GM12878 (cell line): ENCODE measurements around the gene C11orf65. TPM values are rescaled to one million over a fixed set of nuclear protein-coding genes. Genes with fewer than 3 reads are reported as not detected.
A peak's percentile ranks its signal among the peaks of the same experiment; 100 is the strongest.

ENCODE experiments used
- ATAC-seq: fragments of 200-7000 bp; cut with Tn5 transposase; 3 replicates; pipeline ENCODE4 v1.9.1; 2020; ENCODE audit warnings: mild to moderate bottlenecking, moderate library complexity
- BruUV-seq: library from RNA; stranded (reverse); fragments of 400-500 nt; replicated peaks from 2 replicates; lab custom pipeline; 2021; lab: Mats Ljungman, UMichigan
- CTCF ChIA-PET: fragments of 300-600 bp; sonication (Branson Sonifier 250); formaldehyde crosslinking; extraction: SDS; loops from one replicate; lab custom pipeline; 2021; ENCODE audit warnings: inconsistent platforms; lab: Yijun Ruan, JAX
- POLR2A ChIA-PET: fragments of 350-600 bp; formaldehyde crosslinking; extraction: SDS; loops from one replicate; lab custom pipeline; 2021; ENCODE audit warnings: inconsistent platforms; lab: Charles Lee
- RAD21 ChIA-PET: fragments of 300-600 bp; sonication (Branson Sonifier 250); formaldehyde crosslinking; loops from one replicate; lab custom pipeline; 2023; ENCODE audit warnings: antibody characterized with exemption; ENCODE audit not compliant: unreplicated experiment; lab: Charles Lee
- SMC1A ChIA-PET: fragments of 300-600 bp; sonication (Branson Sonifier 250); formaldehyde crosslinking; loops from one replicate; lab custom pipeline; 2023; ENCODE audit not compliant: unreplicated experiment, uncharacterized antibody; lab: Charles Lee
- DNase-seq: peaks from one replicate; pipeline ENCODE4 v3.0.0-alpha.2; 2011; ENCODE audit warnings: low read depth, low spot score
- FAIRE-seq: peaks from 3 replicates; lab custom pipeline; 2011; peaks lifted over from hg19 to GRCh38; lab: Jason Lieb, UNC
- H2AFZ ChIP-seq: 2 replicates; pipeline ENCODE4 v1.6.0; 2011; ENCODE audit warnings: low read depth, low read length, control low read depth; ENCODE audit not compliant: control insufficient read depth
- H3K27ac ChIP-seq: 2 replicates; pipeline ENCODE4 v1.5.1; 2011; ENCODE audit warnings: control low read depth; ENCODE audit not compliant: control insufficient read depth, insufficient read depth
- H3K27me3 ChIP-seq, 2 experiments: replicated peaks in 1 of 2; 2 replicates each; pipeline versions ENCODE4 v1.6.0 to v1.6.1; 2011; ENCODE audit warnings: low read length in 1 of 2; ENCODE audit not compliant: control insufficient read depth in 2 of 2, insufficient read depth in 2 of 2
- H3K36me3 ChIP-seq, 2 experiments: 2 replicates each; pipeline ENCODE4 v1.5.1; 2011; ENCODE audit warnings: low read length in 1 of 2; ENCODE audit not compliant: control insufficient read depth in 2 of 2, insufficient read depth in 2 of 2
- H3K4me1 ChIP-seq: 2 replicates; pipeline ENCODE4 v1.6.1; 2011; ENCODE audit warnings: mild to moderate bottlenecking, low read length, moderate library complexity, mixed read lengths; ENCODE audit not compliant: control insufficient read depth, insufficient read depth
- H3K4me2 ChIP-seq: 2 replicates; pipeline ENCODE4 v1.6.0; 2011; ENCODE audit warnings: control low read depth; ENCODE audit not compliant: control insufficient read depth, insufficient read depth
- H3K4me3 ChIP-seq: fragments of 200-600 bp; sonication (generic); 2 replicates; pipeline ENCODE4 v1.5.1; 2016
- H3K79me2 ChIP-seq: 2 replicates; pipeline ENCODE4 v1.6.0; 2011; ENCODE audit warnings: low read length; ENCODE audit not compliant: control insufficient read depth, insufficient read depth
- H3K9ac ChIP-seq: 2 replicates; pipeline ENCODE4 v1.8.0; 2011; ENCODE audit warnings: low read length, control low read depth, mixed read lengths; ENCODE audit not compliant: control insufficient read depth, insufficient read depth
- H3K9me3 ChIP-seq: replicated peaks from 3 replicates; pipeline ENCODE4 v1.5.1; 2011; ENCODE audit warnings: mild to moderate bottlenecking, low read length; ENCODE audit not compliant: control insufficient read depth, insufficient read depth
- H4K20me1 ChIP-seq: 2 replicates; pipeline ENCODE4 v1.6.0; 2011; ENCODE audit not compliant: control insufficient read depth, insufficient read depth
- ETV6 ChIP-seq, 2 experiments: fragments of 450-650 bp in 1 of 2; IDR thresholded peaks in 1 of 2; conservative IDR thresholded peaks in 1 of 2; 2 replicates each; pipeline ENCODE4 v1.6.1; 2014; ENCODE audit warnings: antibody characterized with exemption in 1 of 2, borderline replicate concordance in 1 of 2, low read depth in 1 of 2, mild to moderate bottlenecking in 1 of 2, moderate library complexity in 1 of 2
- IKZF1 ChIP-seq: fragments of 450-650 bp; conservative IDR thresholded peaks from 2 replicates; pipeline ENCODE4 v1.6.1; 2017; ENCODE audit warnings: antibody characterized with exemption, mild to moderate bottlenecking
- MTA3 ChIP-seq: IDR thresholded peaks from 2 replicates; pipeline ENCODE4 v1.6.1; 2012; ENCODE audit warnings: low read length, inconsistent platforms, borderline replicate concordance
- MXI1 ChIP-seq: fragments of 150-350 bp; IDR thresholded peaks from 2 replicates; pipeline ENCODE4 v1.6.1; 2011; ENCODE audit warnings: low read depth, mild to moderate bottlenecking, inconsistent platforms, low read length, improper control_type of control experiment
- SPI1 ChIP-seq: IDR thresholded peaks from 2 replicates; pipeline ENCODE4 v1.6.1; 2011; ENCODE audit warnings: low read depth, mild to moderate bottlenecking, low read length, moderate library complexity, borderline replicate concordance; ENCODE audit not compliant: insufficient read depth
- ZNF384 ChIP-seq: IDR thresholded peaks from 2 replicates; pipeline ENCODE4 v1.6.1; 2012; ENCODE audit warnings: low read depth, mild to moderate bottlenecking, low read length, improper control_type of control experiment, borderline replicate concordance
- WGBS: methylation state at CpG from one replicate; pipeline ENCODE4 v1.1.6; 2016; ENCODE audit warnings: low lambda C conversion rate; ENCODE audit not compliant: insufficient replicate concordance, insufficient coverage; ENCODE audit errors: missing lambda C conversion rate; 5-methylcytosine and 5-hydroxymethylcytosine counted together
- in situ Hi-C: fragments of 300-500 bp; cut with MboI; formaldehyde crosslinking; loops from 9 replicates; pipeline ENCODE4 v1.14.3; 2018; ENCODE audit warnings: mixed read lengths
- intact Hi-C: fragments of 100-400 bp; cut with micrococcal nuclease; formaldehyde crosslinking; loops from one replicate; pipeline ENCODE4 v1.14.2; 2022; ENCODE audit not compliant: unreplicated experiment
- polyA plus RNA-seq, 11 experiments: library from polyadenylated mRNA; depleted of rRNA in 4 of 11; unstranded in 6 of 11; stranded (reverse) in 5 of 11; fragments of >200 nt; fragmentation: Nextera tagmentation in 4 of 11; fragmentation: Illumina TruSeq in 1 of 11; extraction: Ambion mirVana in 4 of 11; extraction: Trizol in 1 of 11; gene quantifications; 1 replicate in 1 of 11; 2 replicates in 10 of 11; pipeline versions ENCODE4 v1.2.1 to v1.2.3, GENCODE V29; 2011 to 2016; ENCODE audit warnings: inconsistent platforms in 2 of 11, missing spikeins in 2 of 11, low read depth in 1 of 11
- total RNA-seq, 4 experiments: library from RNA; depleted of rRNA in 3 of 4; stranded (reverse); fragments of >200 nt in 3 of 4; fragmentation: Illumina TruSeq in 1 of 4; extraction: Trizol in 1 of 4; gene quantifications; 2 replicates each; pipeline versions ENCODE4 v1.2.1 to v1.2.3, GENCODE V29; 2013 to 2021

Gene C11orf65
- total and polyA plus RNA-seq, 10 of the 15 experiments (the other 5 are each of a cell fraction or from before 2014, with no cell fraction given) = 0.71 to 2.0 (median 1.2) TPM

DNA sequence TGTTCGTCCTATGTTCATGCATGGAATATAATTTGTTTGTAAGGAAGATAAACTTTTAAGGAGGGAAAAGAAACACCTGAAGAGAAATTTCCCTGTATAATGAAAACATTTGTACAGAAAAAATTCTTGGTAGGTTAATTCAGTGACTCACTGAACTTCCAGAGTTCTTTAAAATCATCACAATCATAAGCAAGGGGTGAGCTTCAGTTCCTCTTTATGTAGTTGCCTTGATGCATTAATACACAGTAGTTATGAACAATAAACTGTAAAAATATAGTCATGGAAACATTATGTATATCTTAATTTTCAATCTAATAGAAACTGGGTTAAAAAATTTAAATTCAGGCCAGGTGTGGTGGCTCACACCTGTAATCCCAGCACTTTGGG is 1.1 kb upstream of the C11orf65 start:
- SMC1A ChIA-PET = interaction anchor here (1.0 to 2.9 kb wide), 6 partner anchors 10 to 179 kb away, joined by 3 to 16 read pairs (median 4); no protein-coding TSS in a partner anchor
- peak; percentile 61; the same call in 1 of the 2 replicates for TF ChIP-seq SPI1
- no peak for TF ChIP-seq MXI1
- no peak for TF ChIP-seq IKZF1
- TF ChIP-seq ETV6 (conservative IDR thresholded peaks at IDR 0.05 in 1 of 2, IDR thresholded peaks at IDR 0.05 in 1 of 2; ENCODE audit: borderline replicate concordance in 1 of 2, low read depth in 1 of 2) = no peak
- no peak for TF ChIP-seq ZNF384
- TF ChIP-seq MTA3 = no peak
- DNase-seq (no peak), ATAC-seq (no peak), FAIRE-seq (no peak)
- POLR2A ChIA-PET = interaction anchor here (0.7 to 1.0 kb wide), 3 partner anchors 152 to 231 kb away, joined by 3 to 4 read pairs (median 3); no protein-coding TSS in a partner anchor
- no peak overlapping the region for H3K9ac ChIP-seq
- no peaks in the 10 kb centered on the region for H4K20me1 ChIP-seq
- peaks cover 0 to 3% of the 10 kb centered on the region in 2 experiments; a peak in 1 of 4 replicates for H3K36me3 ChIP-seq
- 100% methylated on average over 1 of the region's 1 CpG for WGBS
- no peak overlapping the region for H2AFZ ChIP-seq
- no peaks in the 10 kb centered on the region for H3K27me3 ChIP-seq
- H3K9me3 ChIP-seq = no peaks in the 10 kb centered on the region
- H3K27ac ChIP-seq = no peak overlapping the region
- H3K4me3 ChIP-seq = no peak overlapping the region
- RAD21 ChIA-PET = interaction anchor here (0.9 to 1.5 kb wide), 3 partner anchors 125 to 460 kb away, joined by 3 to 6 read pairs (median 4); partner anchors contain the start of genes CUL5 and EXPH5
- H3K79me2 ChIP-seq = no peaks in the 10 kb centered on the region
- no TSS peak for BruUV-seq
- CTCF ChIA-PET = interaction anchor here (0.8 to 2.3 kb wide), 7 partner anchors 24 to 182 kb away, joined by 3 to 6 read pairs (median 5); no protein-coding TSS in a partner anchor
- intact Hi-C loops (loop anchor here (10.0 kb wide), 1 partner anchor 244 kb away; the partner anchor contains the start of genes ATM and NPAT), in situ Hi-C loops (no loop called here)
- no peak overlapping the region for H3K4me2 ChIP-seq
- H3K4me1 ChIP-seq = no peaks in the 10 kb centered on the region
